Amniotic stem cell (primary cell): Measurements from ENCODE around the gene KPNB1.

Experiments
- DNase-seq: peaks from one replicate; lab custom pipeline; 2025; lab: John Stamatoyannopoulos, UW

KPNB1 gene

DNA sequence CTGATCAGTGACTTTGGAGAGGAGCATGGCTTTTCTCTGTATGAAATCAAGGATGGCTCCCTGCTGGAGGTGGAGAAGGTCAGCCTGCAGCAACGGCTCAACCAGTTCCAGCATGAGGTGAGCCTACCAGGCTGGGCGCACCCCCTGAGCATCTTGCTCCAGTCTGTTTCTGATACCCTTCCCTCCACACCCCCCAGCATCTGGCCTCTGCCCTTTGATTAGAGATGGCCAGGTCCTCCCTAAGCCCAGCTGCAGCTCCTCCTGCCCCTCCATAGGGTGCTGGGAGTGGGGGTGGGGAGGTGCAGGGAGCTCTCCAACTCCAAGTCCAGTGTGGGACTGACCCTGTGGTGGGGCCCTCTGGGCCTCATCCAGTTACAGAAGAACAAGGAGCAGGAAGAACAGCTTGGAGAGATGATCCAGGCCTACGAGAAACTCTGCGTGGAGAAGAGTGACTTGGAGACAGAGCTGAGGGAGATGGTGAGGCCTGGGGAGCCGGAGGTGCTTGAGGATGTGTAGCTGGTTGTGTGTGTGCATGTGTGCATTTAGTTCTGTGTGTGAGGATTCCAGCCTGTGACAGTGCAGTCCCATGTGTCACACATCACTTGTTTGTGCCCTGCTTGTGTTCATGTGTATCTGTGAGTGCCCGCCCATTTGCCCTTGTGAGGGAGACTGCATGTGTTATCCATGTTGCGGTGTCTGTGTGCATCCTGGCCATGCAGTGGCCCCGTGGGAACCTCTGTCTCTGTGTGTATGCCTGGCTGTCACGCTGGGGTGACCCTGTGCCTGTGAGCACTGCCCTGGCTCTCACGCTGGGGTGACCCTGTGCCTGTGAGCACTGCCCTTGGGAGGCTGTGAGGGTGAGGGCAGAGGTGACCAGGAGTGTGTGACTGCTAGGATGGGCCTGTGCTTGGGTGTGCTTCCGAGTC is 47.3 kb downstream of the KPNB1 start:
- DNase-seq, result no peak

DNA sequence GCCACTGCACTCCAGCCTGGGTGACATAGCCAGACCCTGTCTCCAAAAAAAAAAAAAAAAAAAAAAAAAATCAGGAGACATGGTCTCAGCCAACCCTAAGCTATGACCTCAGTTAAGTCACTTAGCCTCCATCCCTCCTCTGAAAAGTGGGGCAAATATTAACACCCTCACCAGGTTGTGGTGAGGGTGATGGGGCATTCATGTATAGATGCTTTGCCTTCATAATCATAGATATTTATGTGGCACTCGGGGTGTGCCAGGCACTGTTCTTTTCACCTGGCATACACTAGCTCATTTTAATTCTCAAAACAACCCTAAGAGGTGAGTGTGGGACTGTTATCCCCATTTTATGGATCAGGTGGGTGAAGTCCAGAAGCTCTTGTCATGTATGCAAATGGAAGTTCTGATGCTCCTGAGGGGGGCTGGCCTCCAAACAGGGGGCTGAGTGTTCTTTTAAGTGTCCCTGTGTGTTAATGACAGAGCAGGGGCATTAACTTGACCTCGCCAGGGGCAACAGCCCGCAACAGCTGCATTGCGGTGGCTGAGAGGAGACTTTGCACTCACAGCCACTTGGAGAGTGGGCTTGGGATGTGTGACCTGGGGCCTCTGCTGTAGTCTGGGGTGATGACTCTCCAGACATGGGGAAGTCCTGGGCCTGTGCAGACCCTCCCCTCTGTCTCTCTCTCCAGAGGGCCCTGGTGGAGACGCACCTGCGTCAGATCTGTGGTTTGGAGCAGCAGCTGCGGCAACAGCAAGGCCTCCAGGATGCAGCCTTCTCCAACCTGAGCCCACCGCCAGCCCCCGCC is 48.4 kb downstream of the KPNB1 start:
- DNase-seq, result no peak

DNA sequence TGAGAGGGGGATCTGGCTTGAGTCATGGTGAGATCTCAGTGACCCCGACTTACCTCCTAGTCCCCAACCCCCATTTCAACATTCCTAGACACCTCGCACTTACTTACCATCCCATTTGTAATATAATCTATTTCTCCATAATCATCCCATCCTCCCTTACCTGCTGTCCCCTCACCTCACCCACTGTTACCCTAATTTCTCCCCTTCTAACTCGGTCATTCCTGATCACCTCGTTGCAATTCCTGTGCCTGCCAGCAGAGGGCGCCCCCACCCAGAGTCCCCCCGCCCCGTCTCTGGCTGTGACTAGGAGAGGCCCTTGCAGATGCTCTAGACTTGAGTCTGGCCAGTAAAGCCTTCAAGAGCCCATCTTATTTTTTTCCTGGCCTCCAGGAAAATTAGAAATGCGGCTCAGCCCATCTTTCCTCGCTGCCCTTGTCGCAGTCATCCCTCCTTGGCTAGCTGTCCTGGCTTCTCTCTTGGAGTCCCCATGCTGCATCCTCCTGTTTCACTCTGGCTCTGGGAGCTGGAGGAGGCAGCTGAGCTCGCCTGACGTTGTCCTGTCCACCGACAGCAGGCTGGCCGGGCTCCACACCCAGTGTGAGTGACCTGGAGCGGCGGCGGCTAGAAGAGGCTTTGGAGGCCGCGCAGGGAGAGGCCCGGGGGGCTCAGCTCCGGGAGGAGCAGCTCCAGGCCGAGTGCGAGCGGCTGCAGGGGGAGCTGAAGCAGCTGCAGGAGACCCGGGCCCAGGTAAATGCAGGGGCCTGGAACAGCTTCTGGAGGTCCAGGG is 49.2 kb downstream of the KPNB1 start:
- DNase-seq, result no peak

DNA sequence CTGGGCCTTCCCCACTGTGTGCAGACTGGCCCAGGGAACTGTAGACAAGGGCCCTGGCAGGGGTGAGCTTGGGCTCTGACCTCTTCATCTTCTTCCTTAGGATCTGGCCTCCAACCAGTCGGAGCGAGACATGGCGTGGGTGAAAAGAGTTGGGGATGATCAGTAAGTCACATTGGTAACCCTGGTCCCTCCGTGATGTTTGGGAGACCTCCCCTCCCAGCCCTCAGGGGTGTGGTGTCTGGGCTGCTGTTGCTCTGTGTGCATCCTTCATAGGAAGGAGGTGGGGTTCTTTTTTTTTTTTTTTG is 49.8 kb downstream of the KPNB1 start:
- no peak for DNase-seq

DNA sequence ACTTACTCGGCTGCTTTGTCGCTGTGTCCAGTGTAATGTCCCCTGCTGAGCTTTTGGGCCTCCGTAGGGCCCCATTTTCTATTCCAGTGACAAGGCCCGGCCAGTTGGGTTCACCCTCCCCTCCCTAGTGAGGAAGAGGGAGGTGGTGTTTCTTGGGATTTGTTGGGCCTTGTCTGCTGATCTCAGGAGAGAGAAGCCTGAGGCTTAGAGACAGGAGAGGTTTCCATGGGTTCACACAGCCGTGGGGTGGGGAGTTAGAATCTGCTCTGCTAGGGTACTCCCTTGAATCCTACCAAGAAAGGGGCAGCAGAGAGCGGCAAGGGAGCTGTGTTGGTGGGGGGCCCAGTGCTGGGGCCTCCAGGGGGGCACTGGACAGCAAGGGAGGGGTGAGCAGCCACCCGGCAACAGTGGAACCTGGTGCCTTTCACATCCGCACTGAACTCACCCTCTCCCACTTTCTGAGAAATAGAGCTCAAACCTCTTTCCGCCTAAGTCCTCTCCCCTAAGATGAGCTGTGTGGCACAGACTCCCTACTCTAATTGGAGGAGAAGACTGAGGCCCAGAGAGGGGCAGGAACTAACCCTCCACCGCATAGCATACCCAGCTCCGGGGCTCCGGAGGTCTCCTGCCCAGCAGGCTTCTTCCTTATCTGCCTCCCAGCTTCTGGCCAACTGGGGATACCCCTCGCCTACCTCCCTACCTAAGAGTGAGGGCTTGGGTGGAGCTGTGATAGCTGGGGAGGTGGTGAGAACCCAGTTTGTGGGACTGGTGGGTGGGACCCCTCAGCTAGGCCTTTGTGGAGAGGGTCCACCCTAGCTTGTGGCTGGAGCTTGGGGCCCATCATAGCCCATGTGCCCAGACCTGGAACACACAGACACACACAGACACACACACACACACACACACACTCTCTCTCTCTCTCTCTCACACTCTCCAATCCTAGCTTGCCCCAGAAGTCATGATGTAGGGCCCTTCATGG is 51.0 kb downstream of the KPNB1 start:
- DNase-seq, result no peak

DNA sequence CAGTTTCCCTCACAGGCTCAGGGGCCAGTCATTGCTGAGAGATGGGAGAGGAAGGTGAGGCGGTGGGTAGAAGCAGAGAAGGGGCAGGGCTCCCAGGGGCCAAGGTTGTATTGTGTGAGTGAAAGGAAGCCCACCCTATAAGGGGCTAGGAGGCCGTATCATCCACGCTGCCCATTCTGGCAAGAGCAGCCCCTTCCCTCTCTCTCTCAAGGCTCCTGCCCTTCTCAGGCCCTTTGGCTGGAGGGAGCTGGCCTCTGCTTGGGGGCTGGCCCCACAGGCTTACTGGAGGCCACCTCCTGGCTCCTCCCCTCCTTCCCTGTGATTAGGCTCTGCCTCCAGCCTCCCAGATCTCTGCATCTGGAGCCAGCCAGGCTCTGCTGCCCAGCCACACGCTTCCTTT is 51.9 kb downstream of the KPNB1 start:
- DNase-seq, result no peak

DNA sequence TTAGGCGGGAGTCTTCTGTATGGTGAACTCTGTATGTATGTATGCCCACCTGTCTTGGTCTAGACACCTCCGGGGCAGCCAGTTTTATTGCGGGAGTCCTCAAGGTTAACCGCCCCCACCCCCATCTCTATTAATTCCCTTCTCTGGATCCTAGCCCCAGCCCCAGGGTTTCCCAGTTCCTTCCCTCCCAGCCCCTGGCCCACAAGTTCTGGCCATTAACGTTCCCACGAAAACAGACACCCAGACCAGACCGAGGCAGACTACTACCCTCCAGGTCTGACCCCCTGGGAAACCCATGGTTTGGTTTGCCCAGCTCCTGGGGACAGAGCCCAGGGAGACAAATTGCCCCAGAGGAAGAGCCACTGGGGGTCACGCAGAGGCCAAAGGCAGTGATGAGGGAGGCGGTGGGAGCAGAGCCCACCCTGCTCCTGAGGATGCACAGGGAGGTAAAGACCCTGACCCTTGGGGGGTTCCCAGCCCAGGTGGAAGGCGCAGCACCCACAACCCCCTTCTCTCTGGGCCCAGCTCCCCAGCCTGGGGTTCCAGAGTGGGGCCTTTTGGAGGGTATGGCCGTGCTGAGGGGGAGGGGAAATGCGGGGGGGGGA is 52.8 kb downstream of the KPNB1 start:
- DNase-seq, result no peak

DNA sequence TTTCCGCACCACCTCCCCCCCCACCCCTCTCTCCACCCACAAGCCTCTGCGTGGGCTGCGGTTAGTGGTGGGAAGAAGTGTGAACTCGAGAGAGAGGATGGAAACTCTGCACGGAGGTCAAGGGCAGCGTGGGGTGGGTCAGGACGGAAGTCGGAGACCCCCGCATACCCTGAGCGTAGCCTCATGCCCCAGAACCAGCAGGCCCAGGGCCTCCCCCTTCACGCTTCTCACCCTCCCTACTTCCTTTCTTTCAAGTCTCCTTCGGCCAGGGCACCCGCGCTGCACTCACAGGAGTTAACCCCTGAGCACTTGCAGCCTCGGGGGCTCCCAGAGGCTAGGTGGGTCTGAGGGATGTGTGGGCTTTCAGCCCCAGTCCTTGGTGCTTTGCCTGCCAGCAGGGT is 53.5 kb downstream of the KPNB1 start:
- no peak for DNase-seq

DNA sequence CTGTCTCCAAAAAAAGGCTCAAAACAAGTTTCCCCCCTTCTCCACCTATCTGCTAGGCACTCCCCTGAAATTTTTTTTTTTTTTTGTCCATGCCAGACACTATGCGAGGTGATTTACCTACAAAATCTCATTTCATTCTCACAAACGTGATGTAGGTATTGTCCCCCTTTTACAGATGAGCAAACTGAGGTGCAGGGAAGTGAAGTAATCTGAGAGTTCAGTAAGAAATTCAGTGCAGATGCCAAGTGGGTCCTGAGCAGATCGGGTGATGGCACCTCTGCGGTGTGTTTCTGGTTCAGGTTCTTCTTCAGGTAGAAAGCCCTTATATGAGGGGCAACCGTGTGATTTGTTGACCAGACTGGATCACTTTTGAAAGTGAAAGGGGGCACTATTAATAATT is 54.0 kb downstream of the KPNB1 start:
- DNase-seq, result no peak

DNA sequence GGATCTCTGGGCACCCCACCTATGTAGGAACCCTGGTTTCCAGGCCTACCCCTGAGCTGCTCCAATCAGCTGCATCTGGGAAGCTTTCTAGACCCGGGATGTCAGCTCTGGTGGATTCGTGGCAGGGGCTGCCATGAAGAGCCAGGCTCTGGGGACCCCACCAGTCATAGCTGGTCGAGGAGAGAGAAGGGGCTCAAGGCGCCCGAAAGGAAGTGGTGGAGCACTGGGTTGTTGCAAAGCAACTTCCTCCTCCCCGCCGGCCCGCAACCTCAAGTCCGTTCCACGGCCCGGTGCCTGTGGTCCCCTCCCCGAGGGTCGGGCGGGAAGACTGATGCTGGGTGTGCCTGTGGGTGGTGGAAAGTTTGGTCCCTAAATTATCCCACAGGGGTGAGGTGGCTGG is 54.4 kb downstream of the KPNB1 start:
- no peak for DNase-seq

DNA sequence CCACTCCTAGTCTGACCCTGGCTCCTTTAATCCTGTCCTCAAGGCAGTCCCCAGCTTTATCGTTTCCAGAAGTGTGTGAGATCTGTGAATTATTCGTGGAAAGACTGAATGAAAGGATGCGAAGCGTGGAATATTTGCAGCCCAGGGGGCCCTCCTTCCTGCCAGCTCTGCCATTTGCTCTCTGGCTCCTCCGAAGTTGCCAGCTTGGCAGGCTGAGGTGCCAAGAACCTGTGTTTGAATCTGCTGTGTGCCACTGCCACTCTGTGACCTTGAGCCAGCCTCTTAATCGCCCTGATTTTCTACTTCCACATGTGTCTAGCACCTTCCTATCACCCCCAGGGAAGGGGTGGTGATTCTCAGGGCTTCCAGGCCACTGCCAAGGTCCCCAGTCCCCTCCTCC is 55.0 kb downstream of the KPNB1 start:
- no peak for DNase-seq

DNA sequence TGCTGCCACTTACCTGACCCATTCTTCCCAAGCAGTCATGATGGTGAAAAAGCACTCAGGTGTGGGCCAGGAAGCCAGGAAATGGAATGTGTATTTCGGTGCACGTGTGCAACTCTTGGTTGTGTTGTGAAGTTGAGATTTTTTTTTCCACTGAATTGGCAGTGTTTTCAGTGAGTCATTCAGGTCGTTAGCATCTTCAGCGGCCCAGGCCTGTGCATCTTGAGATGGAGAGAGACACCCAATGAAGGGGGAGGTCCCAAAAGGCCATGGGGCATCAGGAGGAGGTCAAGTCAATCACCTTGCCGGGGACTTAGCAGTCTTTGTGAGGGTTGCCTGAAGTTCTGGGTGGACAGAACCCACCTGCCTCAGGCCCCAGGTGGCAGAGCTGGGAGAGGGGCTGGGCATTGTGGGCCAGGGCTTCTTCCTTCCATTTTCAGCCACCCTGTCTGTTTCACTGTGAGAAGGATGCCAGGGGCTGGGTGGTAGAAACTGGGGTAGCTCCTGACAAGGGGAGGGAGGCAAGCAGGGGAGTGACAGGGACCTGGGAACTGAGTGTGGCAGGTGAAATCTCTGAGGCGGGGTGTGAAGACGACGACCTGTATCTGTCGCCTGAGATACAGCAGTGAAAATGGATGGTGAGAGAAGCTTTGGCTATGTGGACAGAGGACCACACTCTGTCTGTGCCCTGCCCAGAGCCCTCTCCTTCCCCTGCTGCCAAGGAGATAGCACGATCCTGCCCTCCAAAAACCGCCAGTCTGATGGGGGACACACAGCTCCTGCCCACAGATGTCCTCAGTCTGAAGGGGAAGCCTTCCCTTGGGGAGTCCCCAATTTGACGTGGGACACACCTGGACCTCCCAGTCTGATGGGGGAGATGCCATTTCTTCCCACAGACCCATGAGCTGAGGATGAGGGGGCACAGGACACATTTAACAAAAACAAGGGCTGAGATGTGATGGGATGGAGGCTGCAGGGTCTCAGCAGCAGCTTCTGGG is 56.1 kb downstream of the KPNB1 start:
- DNase-seq, result no peak

DNA sequence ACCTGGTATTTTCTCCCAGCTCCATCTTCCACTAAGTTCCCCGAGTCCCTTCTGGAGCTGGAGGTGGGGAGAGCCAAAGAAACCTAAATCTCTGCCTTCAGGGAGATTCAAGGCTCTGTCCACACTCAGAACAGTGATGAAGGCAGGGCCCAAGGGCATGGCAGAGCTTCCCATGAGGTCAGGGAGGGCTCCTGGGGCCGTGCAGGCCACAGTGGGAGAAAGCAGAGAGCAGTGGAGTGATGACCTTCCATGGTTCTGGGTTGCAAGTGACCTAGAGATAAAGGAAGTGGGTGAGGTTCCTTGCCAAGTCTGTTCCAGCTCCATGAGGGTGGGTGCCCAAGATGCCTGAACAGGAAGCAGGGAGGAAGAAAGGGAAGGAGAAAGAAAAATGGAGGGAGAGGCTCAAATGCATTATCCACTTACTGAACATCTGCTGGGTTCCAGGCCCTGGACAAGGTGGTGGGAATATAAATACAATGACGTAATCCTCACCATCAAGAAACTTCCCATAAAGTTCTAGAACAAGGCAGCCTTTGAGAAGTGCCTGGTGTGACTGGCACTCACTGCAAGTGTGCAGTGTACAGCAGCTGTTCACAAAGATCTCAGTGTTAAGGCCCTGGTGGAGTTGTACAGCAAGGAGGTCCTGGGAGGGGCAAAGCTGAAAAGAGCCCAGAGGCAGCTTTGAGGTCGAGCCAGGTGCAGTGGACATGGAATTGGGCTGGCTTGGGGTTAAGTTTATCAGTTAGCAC is 57.5 kb downstream of the KPNB1 start:
- no peak for DNase-seq

DNA sequence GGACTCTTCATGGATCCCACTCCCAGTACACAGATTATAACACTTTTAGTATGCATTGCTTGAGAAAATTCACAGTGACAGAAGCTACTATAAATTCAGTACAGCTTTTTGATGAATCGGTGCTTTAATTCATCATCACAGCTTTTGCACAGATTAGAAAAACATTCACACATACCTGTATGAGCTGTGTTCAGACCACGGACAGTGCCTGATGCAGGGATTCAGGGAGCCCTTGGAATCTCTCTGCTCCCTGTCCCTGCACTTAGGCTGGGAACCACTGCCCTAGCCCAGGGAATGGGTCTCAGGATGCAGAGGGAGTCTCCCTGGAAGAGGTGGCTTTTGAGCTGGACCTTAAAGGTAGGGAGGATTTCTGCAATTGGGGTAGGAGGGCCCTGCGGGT is 58.2 kb downstream of the KPNB1 start:
- no peak for DNase-seq

DNA sequence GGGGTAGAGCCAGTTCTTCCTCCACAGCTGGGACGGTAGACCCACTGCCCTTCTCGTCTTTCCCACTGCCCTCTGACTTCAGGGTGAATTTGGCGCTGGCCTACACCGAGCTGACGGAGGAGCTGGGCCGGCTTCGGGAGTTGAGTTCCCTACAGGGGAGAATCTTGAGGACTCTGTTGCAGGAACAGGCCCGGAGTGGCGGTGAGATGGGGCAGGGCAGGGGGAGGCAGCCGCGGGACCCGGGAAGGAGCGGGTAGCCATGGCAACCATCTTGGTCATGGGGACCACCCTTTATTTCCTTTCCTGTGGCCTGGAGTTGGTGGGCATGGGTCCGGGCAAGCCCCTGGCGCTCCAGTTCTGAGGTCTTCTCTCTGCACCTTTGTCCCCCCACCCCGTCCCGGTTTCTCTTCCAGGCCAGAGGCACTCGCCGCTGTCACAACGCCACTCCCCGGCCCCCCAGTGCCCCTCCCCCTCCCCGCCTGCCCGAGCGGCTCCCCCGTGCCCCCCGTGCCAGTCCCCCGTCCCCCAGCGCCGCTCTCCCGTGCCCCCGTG is 58.7 kb downstream of the KPNB1 start:
- DNase-seq, result no peak

DNA sequence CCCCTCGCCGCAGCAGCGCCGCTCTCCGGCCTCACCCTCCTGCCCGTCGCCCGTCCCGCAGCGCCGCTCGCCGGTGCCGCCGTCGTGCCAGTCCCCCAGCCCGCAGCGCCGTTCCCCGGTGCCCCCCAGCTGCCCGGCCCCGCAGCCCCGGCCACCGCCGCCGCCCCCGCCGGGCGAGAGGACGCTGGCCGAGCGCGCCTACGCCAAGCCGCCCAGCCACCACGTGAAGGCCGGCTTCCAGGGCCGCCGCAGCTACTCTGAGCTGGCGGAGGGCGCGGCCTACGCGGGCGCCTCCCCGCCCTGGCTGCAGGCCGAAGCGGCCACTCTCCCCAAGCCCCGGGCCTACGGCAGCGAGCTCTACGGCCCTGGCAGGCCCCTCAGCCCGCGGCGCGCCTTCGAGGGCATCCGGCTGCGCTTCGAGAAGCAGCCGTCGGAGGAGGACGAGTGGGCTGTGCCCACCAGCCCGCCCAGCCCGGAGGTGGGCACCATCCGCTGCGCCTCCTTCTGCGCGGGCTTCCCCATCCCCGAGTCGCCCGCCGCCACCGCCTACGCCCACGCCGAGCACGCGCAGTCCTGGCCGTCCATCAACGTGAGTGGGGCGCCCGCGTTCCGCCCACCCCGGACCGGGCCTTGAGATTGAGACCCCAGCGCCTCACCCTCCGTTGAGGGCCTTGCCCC is 59.3 kb downstream of the KPNB1 start:
- no peak for DNase-seq

DNA sequence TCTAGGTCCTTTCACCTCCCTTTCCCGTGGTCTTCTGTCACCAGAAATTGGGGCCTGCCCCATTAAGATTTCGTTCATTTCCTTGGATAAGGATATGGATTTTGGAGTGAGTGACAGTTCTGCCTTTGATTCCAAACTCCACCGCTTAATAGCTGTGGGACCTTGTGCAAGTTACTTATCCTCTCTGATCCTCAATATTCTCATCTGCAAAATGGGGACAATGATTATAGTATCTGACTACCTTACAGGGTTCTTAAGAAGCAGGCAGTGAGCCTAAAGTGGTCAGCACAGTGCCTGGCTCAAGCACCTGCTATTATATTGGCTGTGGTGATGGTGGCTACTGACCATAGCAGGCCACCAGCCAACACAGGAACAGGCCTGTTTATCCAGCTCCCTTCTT is 59.9 kb downstream of the KPNB1 start:
- no peak for DNase-seq
